ENCODE measurements around the gene DKKL1. TPM values are rescaled to one million over a fixed set of nuclear protein-coding genes. Genes with fewer than 3 reads are reported as not detected.

Gene DKKL1
- total RNA-seq, 2 experiments from 2014 or later, result not detected

- Mint-ChIP-seq H3K4me1 (ENCODE audit: low read depth) (peaks cover 24% of the 10 kb centered on the region), H3K4me3 (no peak overlapping the region), H3K36me3 (ENCODE audit: low read depth) (no peaks in the 10 kb centered on the region), H3K27ac (no peak overlapping the region), H3K27me3 (ENCODE audit: low read depth) (peaks cover 2% of the 10 kb centered on the region), H3K9me3 (ENCODE audit: insufficient read depth) (no peaks in the 10 kb centered on the region)
- ChIA-PET CTCF (interaction anchor here (1.4 to 3.4 kb wide), 7 partner anchors 7 to 83 kb away, joined by 8 to 52 read pairs (median 15); partner anchors contain the start of genes FLT3LG and PTH2), POLR2A (no interaction called here)
- DNase-seq (no peak), ATAC-seq (no peak)
Measured at GRCh38 chr19:49390131-49390928, 26.7 kb downstream of the DKKL1 start.

- ChIA-PET POLR2A (interaction anchor here (0.6 to 1.0 kb wide), 2 partner anchors 18 to 30 kb away, joined by 3 to 5 read pairs; no protein-coding TSS in a partner anchor), CTCF (interaction anchor here (0.7 to 3.4 kb wide), 39 partner anchors 8 to 293 kb away, joined by 3 to 52 read pairs (median 5); partner anchors contain the start of genes ALDH16A1, FLT3LG, GFY and PIH1D1)
- no peak for DNase-seq
- H3K9me3 Mint-ChIP-seq (ENCODE audit: insufficient read depth), result no peaks in the 10 kb centered on the region
- ATAC-seq, result no peak
- H3K27me3 Mint-ChIP-seq (ENCODE audit: low read depth), result peaks cover 3% of the 10 kb centered on the region
- H3K4me1 Mint-ChIP-seq (ENCODE audit: low read depth), result peaks cover 24% of the 10 kb centered on the region
- no peaks in the 10 kb centered on the region for H3K36me3 Mint-ChIP-seq (ENCODE audit: low read depth)
- H3K4me3 Mint-ChIP-seq, result no peak overlapping the region
- H3K27ac Mint-ChIP-seq, result no peak overlapping the region
Measured at GRCh38 chr19:49390929-49391359, 27.3 kb downstream of the DKKL1 start.

GRCh38 chr19:49391581-49392399 is 28.1 kb downstream of the DKKL1 start:
- POLR2A ChIA-PET, result interaction anchor here (0.6 to 1.0 kb wide), 4 partner anchors 17 to 1863 kb away, joined by 3 to 5 read pairs (median 4); partner anchors contain the start of gene ALDH16A1
- peak overlapping the region; percentile 22 for H3K27ac Mint-ChIP-seq
- H3K4me1 Mint-ChIP-seq (ENCODE audit: low read depth), result peaks cover 24% of the 10 kb centered on the region
- H3K27me3 Mint-ChIP-seq (ENCODE audit: low read depth), result peaks cover 4% of the 10 kb centered on the region
- DNase-seq (peak; percentile 86), ATAC-seq (peak; percentile 96)
- H3K4me3 Mint-ChIP-seq, result no peak overlapping the region
- H3K36me3 Mint-ChIP-seq (ENCODE audit: low read depth), result no peaks in the 10 kb centered on the region
- no peaks in the 10 kb centered on the region for H3K9me3 Mint-ChIP-seq (ENCODE audit: insufficient read depth)
- CTCF ChIA-PET, result interaction anchor here (0.7 to 3.4 kb wide), 39 partner anchors 8 to 294 kb away, joined by 3 to 52 read pairs (median 5); partner anchors contain the start of genes ALDH16A1, FLT3LG, GFY and PIH1D1

GRCh38 chr19:49393881-49394280 is 30.2 kb downstream of the DKKL1 start:
- POLR2A ChIA-PET, result no interaction called here
- Mint-ChIP-seq H3K27ac (no peak overlapping the region), H3K27me3 (ENCODE audit: low read depth) (peaks cover 8% of the 10 kb centered on the region), H3K36me3 (ENCODE audit: low read depth) (no peaks in the 10 kb centered on the region), H3K4me1 (ENCODE audit: low read depth) (peaks cover 27% of the 10 kb centered on the region), H3K4me3 (no peak overlapping the region), H3K9me3 (ENCODE audit: insufficient read depth) (no peaks in the 10 kb centered on the region)
- ATAC-seq, result no peak
- CTCF ChIA-PET, result interaction anchor here (1.0 to 1.3 kb wide), 2 partner anchors 16 to 82 kb away, joined by 3 to 4 read pairs; no protein-coding TSS in a partner anchor
- DNase-seq, result no peak

- Mint-ChIP-seq H3K4me1 (ENCODE audit: low read depth) (peaks cover 27% of the 10 kb centered on the region), H3K4me3 (no peak overlapping the region), H3K27ac (no peak overlapping the region), H3K27me3 (ENCODE audit: low read depth) (peaks cover 8% of the 10 kb centered on the region), H3K9me3 (ENCODE audit: insufficient read depth) (no peaks in the 10 kb centered on the region), H3K36me3 (ENCODE audit: low read depth) (no peaks in the 10 kb centered on the region)
- DNase-seq (no peak), ATAC-seq (no peak)
- ChIA-PET CTCF (interaction anchor here (0.7 to 0.9 kb wide), 2 partner anchors 26 to 75 kb away, joined by 3 read pairs; no protein-coding TSS in a partner anchor), POLR2A (no interaction called here)
Measured at GRCh38 chr19:49395581-49396407, 32.1 kb downstream of the DKKL1 start.

- CTCF ChIA-PET, result no interaction called here
- H3K9me3 Mint-ChIP-seq (ENCODE audit: insufficient read depth), result no peaks in the 10 kb centered on the region
- H3K4me3 Mint-ChIP-seq, result no peak overlapping the region
- ATAC-seq (no peak), DNase-seq (no peak)
- H3K4me1 Mint-ChIP-seq (ENCODE audit: low read depth), result peaks cover 18% of the 10 kb centered on the region
- no peak overlapping the region for H3K27ac Mint-ChIP-seq
- POLR2A ChIA-PET, result no interaction called here
- H3K36me3 Mint-ChIP-seq (ENCODE audit: low read depth), result no peaks in the 10 kb centered on the region
- peaks cover 8% of the 10 kb centered on the region for H3K27me3 Mint-ChIP-seq (ENCODE audit: low read depth)
Measured at GRCh38 chr19:49396738-49397505, 33.2 kb downstream of the DKKL1 start.

- ATAC-seq (no peak), DNase-seq (no peak)
- Mint-ChIP-seq H3K9me3 (ENCODE audit: insufficient read depth) (no peaks in the 10 kb centered on the region), H3K27ac (peak overlapping the region; percentile 55), H3K27me3 (ENCODE audit: low read depth) (peaks cover 8% of the 10 kb centered on the region), H3K4me1 (ENCODE audit: low read depth) (peaks cover 12% of the 10 kb centered on the region), H3K4me3 (no peak overlapping the region), H3K36me3 (ENCODE audit: low read depth) (no peaks in the 10 kb centered on the region)
- POLR2A ChIA-PET, result interaction anchor here (0.6 kb wide), 1 partner anchor 169 kb away, joined by 3 read pairs; no protein-coding TSS in a partner anchor
- CTCF ChIA-PET, result no interaction called here
Measured at GRCh38 chr19:49398001-49398615, 34.4 kb downstream of the DKKL1 start.

- ATAC-seq, result no peak
- ChIA-PET CTCF (no interaction called here), POLR2A (no interaction called here)
- H3K27me3 Mint-ChIP-seq (ENCODE audit: low read depth), result peaks cover 8% of the 10 kb centered on the region
- no peaks in the 10 kb centered on the region for H3K9me3 Mint-ChIP-seq (ENCODE audit: insufficient read depth)
- H3K27ac Mint-ChIP-seq, result no peak overlapping the region
- DNase-seq, result no peak
- no peaks in the 10 kb centered on the region for H3K36me3 Mint-ChIP-seq (ENCODE audit: low read depth)
- peaks cover 17% of the 10 kb centered on the region for H3K4me1 Mint-ChIP-seq (ENCODE audit: low read depth)
- no peak overlapping the region for H3K4me3 Mint-ChIP-seq
Measured at GRCh38 chr19:49398931-49399330, 35.3 kb downstream of the DKKL1 start.

- H3K27ac Mint-ChIP-seq, result no peak overlapping the region
- POLR2A ChIA-PET, result no interaction called here
- CTCF ChIA-PET, result interaction anchor here (1.5 kb wide), 1 partner anchor 74 kb away, joined by 3 read pairs; no protein-coding TSS in a partner anchor
- no peak for ATAC-seq
- H3K4me3 Mint-ChIP-seq, result no peak overlapping the region
- DNase-seq, result no peak
- H3K27me3 Mint-ChIP-seq (ENCODE audit: low read depth), result peaks cover 8% of the 10 kb centered on the region
- H3K9me3 Mint-ChIP-seq (ENCODE audit: insufficient read depth), result no peaks in the 10 kb centered on the region
- peaks cover 17% of the 10 kb centered on the region for H3K4me1 Mint-ChIP-seq (ENCODE audit: low read depth)
- no peaks in the 10 kb centered on the region for H3K36me3 Mint-ChIP-seq (ENCODE audit: low read depth)
Measured at GRCh38 chr19:49400029-49400428, 36.4 kb downstream of the DKKL1 start.

GRCh38 chr19:49403404-49404187 is 39.9 kb downstream of the DKKL1 start:
- Mint-ChIP-seq H3K36me3 (ENCODE audit: low read depth) (no peaks in the 10 kb centered on the region), H3K27me3 (ENCODE audit: low read depth) (peaks cover under 1% of the 10 kb centered on the region), H3K27ac (no peak overlapping the region), H3K9me3 (ENCODE audit: insufficient read depth) (no peaks in the 10 kb centered on the region), H3K4me3 (no peak overlapping the region), H3K4me1 (ENCODE audit: low read depth) (peaks cover 30% of the 10 kb centered on the region)
- POLR2A ChIA-PET, result no interaction called here
- CTCF ChIA-PET, result interaction anchor here (1.0 to 2.2 kb wide), 3 partner anchors 12 to 67 kb away, joined by 3 to 10 read pairs (median 6); no protein-coding TSS in a partner anchor
- DNase-seq, result no peak
- no peak for ATAC-seq

Measured in activated CD8-positive, alpha-beta T cell treated with anti-CD3 and anti-CD28 coated beads, Interleukin-2, amount 10 ng/mL, durations not matched to agents 7 days and 5 days (primary cell).